Mucosa of rectum (tissue), 2 donors: ENCODE measurements around the gene NAA30.

Source experiments
- H3K27ac ChIP-seq, 2 donors: one replicate each; pipeline ENCODE4 v1.7.0; 2013; ENCODE audit warnings: inconsistent platforms in 2 of 2, low read depth in 2 of 2, low read length in 2 of 2
- H3K27me3 ChIP-seq, 2 donors: one replicate each; pipeline ENCODE4 v1.7.0; 2013; ENCODE audit warnings: low read length in 2 of 2; ENCODE audit not compliant: control insufficient read depth in 2 of 2, insufficient read depth in 2 of 2
- H3K36me3 ChIP-seq, 2 donors: one replicate each; pipeline ENCODE4 v1.7.0; 2013; ENCODE audit warnings: low read length in 2 of 2; ENCODE audit not compliant: control insufficient read depth in 2 of 2, insufficient read depth in 2 of 2
- H3K4me1 ChIP-seq, 2 donors: one replicate each; pipeline ENCODE4 v1.7.0; 2013; ENCODE audit warnings: low read length in 2 of 2, mild to moderate bottlenecking in 1 of 2; ENCODE audit not compliant: control insufficient read depth in 2 of 2, insufficient read depth in 2 of 2
- H3K4me3 ChIP-seq, 2 donors: one replicate each; pipeline ENCODE4 v1.7.0; 2013; ENCODE audit warnings: low read length in 2 of 2
- H3K9ac ChIP-seq, 2 donors: one replicate each; pipeline ENCODE4 v1.7.0; 2013; ENCODE audit warnings: low read length in 2 of 2, low read depth in 1 of 2, mild to moderate bottlenecking in 1 of 2
- H3K9me3 ChIP-seq, 2 donors: one replicate each; pipeline ENCODE4 v1.7.0; 2013; ENCODE audit warnings: low read length in 2 of 2; ENCODE audit not compliant: control insufficient read depth in 2 of 2
- donor health status: healthy.
- donor health status: Normal muscosa, but diverticular disease.

NAA30 gene

DNA sequence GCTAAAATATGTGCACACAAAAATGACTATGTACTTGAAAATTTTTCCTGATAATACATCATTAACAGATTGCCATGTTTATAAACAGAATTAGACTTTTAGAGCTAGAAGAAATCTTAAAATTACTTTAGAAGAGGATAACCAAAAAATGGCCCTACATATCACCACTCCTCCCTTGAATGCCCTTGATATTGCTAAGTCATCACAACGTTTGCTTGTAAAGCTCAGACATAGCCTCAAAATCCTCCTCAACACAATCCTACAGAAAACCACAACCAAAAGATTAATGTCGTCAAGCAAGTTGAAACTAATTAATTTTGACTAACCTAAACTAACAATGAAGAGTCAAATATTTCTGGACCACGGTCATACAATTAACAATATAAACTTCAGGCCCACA is 19.4 kb upstream of the NAA30 start:
- Histone ChIP-seq H3K4me3 (no peak overlapping the region), H3K27me3 (no peaks in the 10 kb centered on the region), H3K9me3 (no peaks in the 10 kb centered on the region), H3K27ac (no peak overlapping the region), H3K36me3 (no peaks in the 10 kb centered on the region), H3K9ac (no peak overlapping the region), H3K4me1 (no peaks in the 10 kb centered on the region)

DNA sequence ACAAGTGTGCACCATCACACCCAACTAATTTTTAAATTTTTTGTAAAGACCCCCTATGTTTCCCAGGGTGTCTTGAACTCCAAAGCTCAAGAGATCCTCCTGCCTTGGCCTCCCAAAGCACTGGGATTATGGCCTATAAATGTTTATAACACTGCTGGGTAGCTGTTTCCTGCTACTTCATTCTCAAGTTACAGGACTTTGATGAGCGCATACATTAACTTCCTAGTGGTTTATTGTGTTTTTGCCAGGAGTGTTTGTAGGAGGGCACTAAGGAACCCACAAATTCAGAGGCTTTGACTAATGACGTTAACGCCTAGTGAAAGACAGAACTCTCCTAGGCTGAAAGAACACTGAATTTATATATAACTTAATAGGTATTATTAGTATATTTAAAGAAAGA is 15.2 kb upstream of the NAA30 start:
- Histone ChIP-seq H3K27me3 (no peaks in the 10 kb centered on the region), H3K9ac (no peak overlapping the region), H3K27ac (no peak overlapping the region), H3K36me3 (no peaks in the 10 kb centered on the region), H3K9me3 (no peaks in the 10 kb centered on the region), H3K4me1 (no peaks in the 10 kb centered on the region), H3K4me3 (no peak overlapping the region)

- no peaks in the 10 kb centered on the region for H3K4me1 ChIP-seq
- H3K27me3 ChIP-seq: no peaks in the 10 kb centered on the region
- H3K4me3 ChIP-seq: no peak overlapping the region
- H3K27ac ChIP-seq: no peak overlapping the region
- no peaks in the 10 kb centered on the region for H3K9me3 ChIP-seq
- no peak overlapping the region for H3K9ac ChIP-seq
- H3K36me3 ChIP-seq: no peaks in the 10 kb centered on the region
These were observed 11.7 kb upstream of the NAA30 start for GRCh38 chr14:57378661-57379060.

DNA sequence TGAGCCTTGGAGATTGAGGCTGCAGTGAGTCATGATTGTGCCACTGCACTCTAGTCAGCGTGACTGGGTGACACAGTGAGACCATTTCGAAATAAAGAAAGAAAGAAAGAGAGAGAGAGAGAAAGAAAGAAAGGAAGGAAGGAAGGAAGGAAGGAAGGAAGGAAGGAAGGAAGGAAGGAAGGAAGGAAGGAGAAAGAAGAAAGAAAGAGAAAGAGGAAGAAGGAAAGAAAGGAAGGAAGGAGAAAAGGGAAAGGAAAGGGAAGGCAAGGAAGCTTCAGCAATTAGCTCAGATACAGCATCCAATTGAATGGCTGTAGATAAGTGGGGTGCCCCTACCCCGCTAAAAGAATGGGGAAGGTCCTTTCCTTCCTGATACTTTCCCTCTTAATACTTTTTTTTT is 9.5 kb upstream of the NAA30 start:
- no peaks in the 10 kb centered on the region for H3K36me3 ChIP-seq

GRCh38 chr14:57382283-57382682 is 8.1 kb upstream of the NAA30 start:
- Histone ChIP-seq H3K4me3 (no peak overlapping the region), H3K27ac (no peak overlapping the region), H3K9ac (no peak overlapping the region), H3K9me3 (no peaks in the 10 kb centered on the region), H3K27me3 (no peaks in the 10 kb centered on the region), H3K36me3 (no peaks in the 10 kb centered on the region), H3K4me1 (no peaks in the 10 kb centered on the region)

More for the DNA sequence above, 9.5 kb upstream of the NAA30 start:
- Histone ChIP-seq H3K9me3 (no peaks in the 10 kb centered on the region), H3K27me3 (no peaks in the 10 kb centered on the region), H3K27ac (no peak overlapping the region), H3K9ac (no peak overlapping the region), H3K4me3 (no peak overlapping the region), H3K4me1 (no peaks in the 10 kb centered on the region)

- no peaks in the 10 kb centered on the region for H3K36me3 ChIP-seq
- no peak overlapping the region for H3K27ac ChIP-seq
- H3K9ac ChIP-seq: no peak overlapping the region
- H3K9me3 ChIP-seq: no peaks in the 10 kb centered on the region
- no peaks in the 10 kb centered on the region for H3K27me3 ChIP-seq
- H3K4me1 ChIP-seq: no peaks in the 10 kb centered on the region
- H3K4me3 ChIP-seq: no peak overlapping the region
These were observed 7.2 kb upstream of the NAA30 start for GRCh38 chr14:57383125-57383745.

DNA sequence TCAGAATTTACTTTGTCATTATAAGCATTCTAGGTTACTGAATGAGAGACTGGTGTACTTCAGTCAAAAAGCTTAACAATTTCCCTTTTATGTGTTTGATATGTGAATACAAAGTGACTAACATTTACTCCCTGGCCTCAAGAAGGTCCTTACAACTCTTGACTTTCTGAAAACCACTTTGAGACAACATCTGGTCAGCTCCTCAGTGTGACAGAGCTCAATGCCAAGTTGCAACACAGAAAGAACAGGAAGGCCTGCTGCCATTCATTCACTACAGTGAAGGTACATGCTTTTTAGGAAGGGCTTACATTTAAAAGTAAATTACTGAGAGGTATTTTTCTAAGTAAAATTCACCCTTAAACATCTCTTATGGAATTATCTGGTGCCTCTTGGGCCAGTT is 2.3 kb upstream of the NAA30 start:
- Histone ChIP-seq H3K9ac (no peak overlapping the region), H3K27me3 (no peaks in the 10 kb centered on the region), H3K9me3 (no peaks in the 10 kb centered on the region), H3K4me3 (no peak overlapping the region), H3K27ac (no peak overlapping the region), H3K36me3 (no peaks in the 10 kb centered on the region), H3K4me1 (peaks cover 4 to 15% of the 10 kb centered on the region in 2 donors)

GRCh38 chr14:57389646-57390036 is 745 bp upstream of the NAA30 start:
- Histone ChIP-seq H3K27ac (peak overlapping the region; percentile 85 to 87), H3K4me3 (peak overlapping the region; percentile 81 to 85), H3K4me1 (peaks cover 5 to 16% of the 10 kb centered on the region in 2 donors), H3K9ac (peak overlapping the region; percentile 66 to 83), H3K27me3 (no peaks in the 10 kb centered on the region), H3K9me3 (no peaks in the 10 kb centered on the region), H3K36me3 (no peaks in the 10 kb centered on the region)

DNA sequence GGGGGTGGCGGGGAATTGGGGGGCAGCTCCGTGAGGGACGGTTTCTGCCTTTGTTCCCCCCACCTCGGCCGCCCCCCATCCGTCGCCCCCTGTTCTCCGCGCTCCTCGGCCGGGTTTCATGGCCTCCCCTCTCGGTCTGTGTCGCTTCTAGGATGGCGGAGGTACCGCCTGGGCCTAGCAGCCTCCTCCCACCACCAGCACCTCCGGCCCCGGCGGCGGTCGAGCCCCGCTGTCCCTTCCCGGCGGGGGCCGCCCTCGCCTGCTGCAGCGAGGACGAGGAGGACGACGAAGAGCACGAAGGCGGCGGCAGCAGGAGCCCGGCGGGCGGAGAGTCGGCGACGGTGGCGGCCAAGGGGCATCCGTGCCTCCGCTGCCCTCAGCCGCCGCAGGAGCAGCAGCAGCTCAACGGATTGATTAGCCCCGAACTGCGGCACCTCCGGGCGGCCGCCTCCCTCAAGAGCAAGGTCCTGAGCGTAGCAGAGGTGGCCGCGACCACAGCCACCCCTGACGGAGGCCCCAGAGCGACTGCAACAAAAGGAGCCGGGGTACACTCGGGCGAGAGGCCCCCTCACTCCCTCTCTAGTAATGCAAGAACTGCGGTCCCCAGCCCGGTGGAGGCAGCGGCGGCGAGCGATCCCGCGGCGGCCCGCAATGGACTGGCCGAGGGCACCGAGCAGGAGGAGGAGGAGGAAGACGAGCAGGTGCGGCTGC is 575 bp downstream of the NAA30 start:
- Histone ChIP-seq H3K27me3 (no peaks in the 10 kb centered on the region), H3K9ac (peak overlapping the region; percentile 79 to 83), H3K4me3 (peak overlapping the region; percentile 81 to 85), H3K4me1 (peaks cover 5 to 16% of the 10 kb centered on the region in 2 donors), H3K9me3 (no peaks in the 10 kb centered on the region), H3K36me3 (no peaks in the 10 kb centered on the region), H3K27ac (peak overlapping the region; percentile 85 to 87)

DNA sequence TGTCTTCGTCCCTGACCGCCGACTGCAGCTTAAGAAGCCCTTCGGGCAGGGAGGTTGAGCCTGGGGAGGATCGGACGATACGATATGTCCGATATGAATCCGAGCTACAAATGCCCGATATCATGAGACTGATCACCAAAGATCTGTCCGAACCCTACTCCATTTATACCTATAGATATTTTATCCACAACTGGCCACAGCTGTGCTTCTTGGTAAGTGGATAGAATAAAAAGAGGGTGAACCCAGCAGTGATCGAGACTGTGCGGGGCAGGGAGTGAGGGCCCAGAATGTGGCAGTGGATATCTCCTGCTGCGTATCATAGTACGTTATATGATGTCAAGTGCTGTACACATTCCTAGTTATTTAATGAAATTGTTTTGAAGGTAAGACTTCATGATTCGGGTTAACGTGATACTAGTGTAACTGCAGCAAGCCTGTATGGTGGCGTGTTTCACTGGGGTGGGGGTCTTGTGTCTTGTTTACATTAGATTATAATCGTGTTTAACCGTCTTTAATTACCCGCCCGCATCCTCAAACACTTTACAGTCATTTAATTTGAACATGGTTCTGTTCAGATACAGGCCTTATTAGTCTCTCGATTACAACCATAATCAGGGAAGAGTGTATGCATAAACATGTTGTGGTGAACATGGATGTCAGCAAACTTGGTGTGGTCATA is 1.3 kb downstream of the NAA30 start:
- Histone ChIP-seq H3K27ac (peak overlapping the region; percentile 85 to 87), H3K27me3 (no peaks in the 10 kb centered on the region), H3K36me3 (no peaks in the 10 kb centered on the region), H3K4me3 (peak overlapping the region; percentile 81 to 85), H3K9me3 (no peaks in the 10 kb centered on the region), H3K9ac (peak overlapping the region; percentile 79 to 83), H3K4me1 (peaks cover 5 to 16% of the 10 kb centered on the region in 2 donors)
